GM19025 (cell line): Measurements from ENCODE around the gene CDKN1C.
"Not testable (repeated sequence)": the region's sequence is repeated elsewhere in the genome, so short reads cannot be mapped to it uniquely, and the experiment has no call there.

Source experiments
- ATAC-seq: cut with Tn5 transposase; IDR thresholded peaks from one replicate; pipeline ENCODE4 v1.9.1; 2021; ENCODE audit warnings: mild to moderate bottlenecking, low read depth, moderate library complexity; ENCODE audit not compliant: unreplicated experiment

The CDKN1C gene

DNA sequence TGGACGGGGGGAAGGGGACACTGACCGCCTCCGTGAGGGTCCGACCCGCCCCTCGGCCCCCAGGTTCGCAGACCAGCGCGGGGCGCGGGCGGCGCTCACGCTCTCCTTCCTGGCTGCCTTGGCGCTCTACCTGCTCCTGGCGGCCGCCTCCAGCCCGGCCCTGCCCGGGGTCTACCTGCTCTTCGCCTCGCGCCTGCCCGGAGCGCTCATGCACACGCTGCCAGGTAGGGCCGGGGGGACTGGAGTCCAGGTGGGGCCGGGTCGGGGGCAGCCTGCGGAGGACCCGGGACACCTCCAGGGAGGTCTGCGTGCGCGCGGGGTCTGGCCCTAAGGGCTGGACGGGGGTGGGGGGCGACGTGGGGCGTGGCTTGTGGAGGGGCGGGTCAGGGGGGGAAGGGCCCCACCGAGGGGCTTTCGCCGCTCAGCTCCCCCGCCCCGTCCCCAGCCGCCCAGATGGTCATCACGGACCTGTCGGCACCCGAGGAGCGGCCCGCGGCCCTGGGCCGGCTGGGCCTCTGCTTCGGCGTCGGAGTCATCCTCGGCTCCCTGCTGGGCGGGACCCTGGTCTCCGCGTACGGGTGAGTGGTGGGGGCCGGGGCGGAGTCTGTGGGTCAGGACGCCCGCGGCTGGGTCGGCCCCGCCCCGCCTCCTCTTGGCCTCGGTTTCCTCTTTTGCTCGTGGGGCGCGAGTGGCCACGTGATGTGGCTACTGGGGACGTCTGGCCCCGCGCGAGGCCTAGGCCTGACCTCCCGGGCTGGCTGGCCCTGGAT, 23.7 kb upstream of the CDKN1C start:
- ATAC-seq, result no peak

DNA sequence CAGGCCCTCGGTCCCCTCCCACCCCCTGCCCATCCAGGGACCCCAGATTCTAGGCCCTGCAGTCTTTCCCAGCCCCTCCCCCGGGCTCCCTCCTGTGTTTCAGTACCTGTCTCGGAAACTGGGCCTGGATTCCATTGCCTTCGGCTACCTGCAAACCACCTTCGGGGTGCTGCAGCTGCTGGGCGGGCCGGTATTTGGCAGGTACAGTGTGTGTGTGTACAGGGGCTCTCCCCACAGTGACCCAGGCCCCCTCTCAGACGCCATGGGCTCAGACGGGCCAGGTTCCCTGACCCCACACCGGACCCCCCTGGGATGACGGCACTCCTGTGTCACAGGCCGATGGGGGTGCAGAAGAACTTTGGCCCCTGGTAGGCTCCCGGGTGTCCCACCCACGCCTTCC, 22.6 kb upstream of the CDKN1C start:
- ATAC-seq, result no peak

- not testable (repeated sequence) for ATAC-seq
Measured at GRCh38 chr11:2905299-2905698, 19.7 kb upstream of the CDKN1C start.

- ATAC-seq, result no peak
Measured at GRCh38 chr11:2904153-2905052, 18.8 kb upstream of the CDKN1C start.

GRCh38 chr11:2903672-2904011, 18.1 kb upstream of the CDKN1C start:
- ATAC-seq, result no peak

DNA sequence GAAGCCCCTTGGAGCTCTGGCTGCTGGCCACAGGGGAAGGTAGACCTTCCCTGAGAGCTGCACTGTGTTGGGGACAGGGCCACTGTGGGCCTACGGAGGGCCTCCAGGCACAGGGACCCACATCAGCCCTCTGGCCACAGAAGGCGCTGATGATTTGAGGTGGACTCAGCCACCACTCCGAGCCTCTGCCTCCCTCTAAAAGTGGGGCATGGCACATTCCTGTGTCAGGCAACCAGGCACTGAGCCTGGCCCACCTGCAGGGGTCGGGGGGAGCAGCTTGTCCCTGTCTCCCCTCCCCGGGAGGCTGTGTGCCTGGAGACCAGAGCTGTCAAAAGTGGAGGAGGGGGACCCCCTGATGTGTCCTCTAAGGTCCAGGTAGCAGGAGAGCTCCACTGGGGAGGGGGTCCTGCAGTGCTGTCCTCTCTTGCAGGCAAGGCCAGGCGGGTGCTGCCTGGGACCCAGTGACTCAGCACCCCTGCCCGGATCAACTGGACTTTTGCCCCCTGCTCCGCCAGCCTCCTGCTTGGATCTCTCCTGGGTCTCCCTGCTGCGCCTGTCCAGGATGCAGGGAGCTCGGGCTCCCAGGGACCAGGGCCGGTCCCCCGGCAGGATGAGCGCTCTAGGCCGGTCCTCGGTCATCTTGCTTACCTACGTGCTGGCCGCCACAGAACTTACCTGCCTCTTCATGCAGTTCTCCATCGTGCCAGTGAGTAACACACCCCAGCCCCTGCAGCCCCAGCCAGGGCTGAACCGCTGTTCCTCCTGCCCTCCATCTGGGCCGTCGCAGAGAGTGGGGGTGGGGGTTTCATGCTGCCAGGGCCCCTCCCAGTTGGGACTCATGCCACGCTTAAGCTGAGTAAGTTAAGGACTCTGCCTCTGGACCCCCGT, 17.5 kb upstream of the CDKN1C start:
- no peak for ATAC-seq

- ATAC-seq, result peak; percentile 92
Measured at GRCh38 chr11:2901854-2902783, 16.5 kb upstream of the CDKN1C start.

DNA sequence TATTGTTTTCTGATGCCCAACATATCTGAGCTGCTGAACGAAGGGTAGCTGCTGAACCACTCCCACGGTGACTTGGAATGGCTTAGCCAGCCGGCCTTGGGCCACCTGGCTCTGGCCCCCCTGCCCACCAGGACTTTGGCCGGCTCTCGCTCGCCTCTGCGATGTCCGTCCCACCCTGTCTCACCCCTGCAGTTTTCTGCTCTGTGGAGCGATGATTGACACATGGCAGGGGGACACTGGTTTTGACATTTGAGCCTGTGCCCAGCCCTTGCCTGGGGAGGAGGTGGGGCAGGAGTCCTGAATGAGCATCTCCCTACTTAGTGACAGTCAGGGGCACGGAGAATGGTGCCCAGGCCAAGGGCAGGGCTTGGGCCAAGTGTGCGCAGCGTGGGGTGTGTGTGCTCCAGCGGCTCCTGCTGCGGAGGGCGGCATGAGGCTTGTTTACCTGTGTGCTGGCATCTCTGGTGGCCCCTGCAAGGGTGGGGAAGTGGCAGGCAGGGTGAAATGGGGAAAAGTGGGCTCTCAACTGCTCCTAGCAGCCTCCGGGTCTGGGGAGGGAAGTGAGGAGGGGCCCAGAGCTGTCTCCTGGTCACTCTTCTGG, 15.7 kb upstream of the CDKN1C start:
- no peak for ATAC-seq

- ATAC-seq, result no peak
Measured at GRCh38 chr11:2899080-2899783, 13.7 kb upstream of the CDKN1C start.

DNA sequence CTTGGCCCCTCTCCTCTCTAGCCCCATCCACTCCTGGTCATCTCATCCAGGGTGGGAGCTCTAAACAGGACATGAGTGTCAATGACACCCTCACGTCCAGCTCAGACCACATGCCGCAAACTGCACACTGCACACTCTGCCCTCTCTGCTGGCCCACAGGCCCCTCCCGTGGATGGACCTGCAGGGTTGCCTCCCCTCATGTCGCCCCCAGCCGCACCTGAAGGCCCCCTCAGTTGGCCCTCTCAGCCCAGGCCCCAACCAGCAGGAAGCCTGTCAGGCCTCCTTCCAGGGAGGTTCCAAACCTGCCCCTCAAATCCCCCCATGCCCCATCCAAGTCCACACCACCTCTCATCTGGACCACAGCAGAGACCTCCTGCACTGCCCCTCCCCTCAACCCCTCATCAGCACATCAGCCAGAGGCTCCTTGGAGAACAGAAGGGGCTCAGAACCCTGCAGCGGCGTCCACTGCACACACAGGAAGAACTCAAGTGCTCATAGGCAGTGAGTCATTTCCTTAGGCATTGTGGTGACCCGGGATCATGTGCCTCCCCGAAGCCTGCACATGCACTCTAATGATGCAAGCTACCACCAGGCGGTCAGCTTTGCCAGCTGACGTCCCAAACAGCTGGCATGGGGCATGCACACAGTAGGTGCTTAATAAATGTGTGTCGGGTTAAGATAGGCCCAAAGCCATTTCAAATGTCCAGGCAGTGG, 12.9 kb upstream of the CDKN1C start:
- no peak for ATAC-seq

DNA sequence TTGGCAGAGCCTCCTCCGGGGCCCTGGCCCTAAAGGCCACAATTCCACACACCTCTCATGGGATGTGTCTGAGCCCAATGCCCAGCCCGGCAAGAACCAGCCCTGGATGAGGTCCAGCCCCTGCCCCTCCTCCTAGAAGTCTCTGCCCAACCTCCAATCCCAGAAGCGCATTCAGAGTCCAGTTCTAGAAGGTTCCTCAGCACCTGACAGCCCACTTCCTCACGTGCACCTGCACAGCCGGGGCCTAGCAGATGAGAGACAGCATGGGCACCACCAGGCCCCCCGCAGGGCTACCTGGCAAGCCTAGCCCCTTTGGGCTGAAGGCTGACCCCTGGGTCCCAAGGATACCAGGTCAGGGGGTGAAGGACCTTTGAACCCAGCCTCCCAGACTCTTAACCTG, 11.5 kb upstream of the CDKN1C start:
- no peak for ATAC-seq

DNA sequence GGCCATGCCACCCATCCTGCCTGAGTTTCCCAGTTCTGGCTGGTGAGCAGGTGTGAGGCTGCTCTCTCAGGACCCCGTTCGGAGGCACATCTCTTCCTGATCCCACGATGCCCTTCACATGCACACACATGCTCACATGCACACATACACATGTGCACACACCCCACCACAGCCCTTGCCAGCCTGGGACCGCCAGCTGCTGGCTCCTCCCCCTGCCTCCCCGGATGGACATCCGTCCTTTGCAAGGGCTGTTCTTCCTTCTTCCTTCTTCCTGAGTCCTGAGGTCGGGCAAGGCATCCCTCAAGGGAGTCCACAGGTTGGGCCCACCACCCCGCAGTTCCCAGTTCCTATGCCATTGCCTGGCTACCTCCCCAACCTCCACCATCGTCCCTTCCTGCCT, 10.5 kb upstream of the CDKN1C start:
- ATAC-seq, result no peak

DNA sequence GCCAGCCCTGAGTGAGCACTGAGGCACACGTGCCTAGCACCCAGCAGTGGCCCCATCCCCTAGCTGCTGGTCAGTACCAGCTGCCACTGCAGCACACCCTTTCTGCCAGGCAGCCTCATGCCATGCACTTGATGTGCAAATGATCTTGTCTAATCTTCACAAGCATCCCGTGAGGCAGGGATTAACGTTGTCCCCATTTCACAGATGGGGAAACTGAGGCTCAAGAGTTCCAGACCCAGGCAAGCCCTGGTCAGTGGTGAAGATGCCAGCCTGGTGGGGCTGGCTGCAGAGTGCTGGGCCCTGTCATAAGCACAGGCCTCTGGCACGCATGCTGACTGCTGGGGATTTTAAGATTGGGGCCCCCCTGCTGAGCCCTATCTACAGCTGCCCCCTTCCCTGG, 8.4 kb upstream of the CDKN1C start:
- no peak for ATAC-seq

- ATAC-seq, result no peak
Measured at GRCh38 chr11:2892967-2893528, 7.5 kb upstream of the CDKN1C start.

DNA sequence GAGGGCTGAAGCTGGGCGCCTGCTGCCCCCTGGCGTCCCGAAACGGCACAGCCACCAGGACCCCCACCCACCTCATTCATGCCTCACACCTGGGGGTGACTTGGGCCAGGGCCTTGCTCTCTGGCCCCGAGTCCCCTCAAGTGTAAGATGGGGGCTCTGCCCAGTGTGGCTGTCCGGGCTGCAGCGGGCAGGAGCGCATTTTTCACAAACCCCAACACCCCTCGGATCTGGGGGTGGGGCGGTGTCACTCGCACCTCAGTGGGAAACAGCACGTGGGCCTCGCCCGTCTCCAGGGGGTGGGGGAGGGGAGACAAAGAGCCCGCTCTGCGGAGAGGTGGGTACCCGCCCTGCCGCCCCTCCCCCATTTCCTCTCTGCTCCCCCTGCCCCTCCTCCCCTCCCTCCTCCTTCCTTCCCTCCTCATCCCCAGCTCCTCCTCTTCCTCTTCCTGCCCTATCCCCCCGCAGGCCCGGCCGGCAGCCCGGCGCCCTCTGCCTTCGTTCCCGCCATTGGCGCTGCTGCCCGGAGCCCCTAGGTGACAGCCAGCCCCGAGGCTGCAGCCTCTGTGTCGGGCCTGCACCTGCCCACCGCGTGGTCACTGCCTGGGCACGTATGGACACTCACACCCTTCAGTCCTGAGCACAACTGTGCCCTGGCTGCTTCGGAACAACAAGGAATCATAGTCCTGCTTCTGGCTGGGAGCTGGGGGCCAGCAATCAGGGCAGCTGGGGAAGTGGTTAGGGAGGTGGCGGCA, 6.8 kb upstream of the CDKN1C start:
- peak; percentile 48 for ATAC-seq

DNA sequence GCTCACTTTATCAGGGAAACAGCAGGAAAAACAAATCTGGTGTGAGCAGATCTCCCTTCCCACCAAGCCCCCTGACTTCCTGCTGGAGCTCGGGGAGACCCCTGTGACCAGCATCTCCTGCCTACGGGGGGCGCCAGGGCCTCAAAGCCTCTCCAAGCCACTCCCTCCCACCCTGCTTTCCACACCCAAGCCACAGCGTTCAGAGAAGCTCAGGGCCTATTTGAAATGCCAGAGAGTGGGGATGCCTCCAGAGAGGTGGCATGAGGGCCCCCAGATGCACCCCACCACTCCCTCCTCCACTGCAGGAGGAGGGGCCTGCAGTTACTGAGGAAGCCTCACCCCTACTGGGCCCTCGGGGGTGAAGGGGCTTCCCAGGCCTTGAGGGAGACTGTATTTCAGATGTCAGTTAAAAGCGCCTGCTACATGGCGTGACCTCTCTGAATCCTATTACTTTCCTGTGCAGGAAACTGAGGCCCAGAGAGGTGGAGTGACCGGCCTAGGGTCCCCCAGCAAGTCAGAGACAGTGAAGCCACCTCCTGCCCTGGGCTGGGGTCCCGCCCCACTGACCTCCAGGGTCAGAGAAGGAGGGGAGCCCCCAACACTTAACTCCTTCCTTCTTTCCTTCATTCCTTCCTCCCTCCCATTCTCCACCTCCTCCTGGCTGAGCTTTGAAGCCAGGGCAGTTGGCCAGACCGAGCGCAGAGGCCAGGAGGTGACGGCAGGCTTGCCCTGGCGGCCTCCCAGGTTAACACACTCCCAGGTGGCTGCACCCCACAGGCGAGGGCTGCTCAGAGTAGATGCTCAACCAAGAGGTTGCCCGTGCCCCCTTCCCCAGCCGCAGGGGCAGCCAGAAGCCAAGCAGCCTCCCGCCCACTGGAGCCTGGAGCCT, 6.0 kb upstream of the CDKN1C start:
- ATAC-seq, result no peak
